CMK (cell line): ENCODE measurements around the gene MBLAC1.

ENCODE experiments used
- DNase-seq: peaks from one replicate; pipeline ENCODE4 v3.0.0-alpha.2; 2010; ENCODE audit warnings: low read depth

The MBLAC1 gene

GRCh38 chr7:100126931-100127865 is at the start of gene MBLAC1:
TSS of gene MBLAC1 (plus strand) at chr7:100126967. CDS start at chr7:100127396, 429 bp downstream.
- peak; percentile 83 for DNase-seq

GRCh38 chr7:100077205-100077604 is 49.6 kb upstream of the MBLAC1 start:
- no peak for DNase-seq

GRCh38 chr7:100079024-100079560 is 47.7 kb upstream of the MBLAC1 start:
- DNase-seq = no peak

- DNase-seq = no peak
Observed at GRCh38 chr7:100080907-100081534, 45.7 kb upstream of the MBLAC1 start.

- DNase-seq = peak; percentile 97
Observed at GRCh38 chr7:100081535-100082102, 45.1 kb upstream of the MBLAC1 start, which contains the start of gene ZNF3. TSS of gene ZNF3 (minus strand) at chr7:100081723. CDS start at chr7:100077357, 4,366 bp downstream.

GRCh38 chr7:100082978-100083377 is 43.8 kb upstream of the MBLAC1 start:
- DNase-seq = no peak

- DNase-seq = no peak
Observed at GRCh38 chr7:100085515-100085914, 41.3 kb upstream of the MBLAC1 start.

- no peak for DNase-seq
Observed at GRCh38 chr7:100087055-100087750, 39.6 kb upstream of the MBLAC1 start.

GRCh38 chr7:100088095-100088620 is 38.6 kb upstream of the MBLAC1 start:
- DNase-seq = no peak

GRCh38 chr7:100088621-100089457 is 37.9 kb upstream of the MBLAC1 start, which contains the start of gene COPS6:
TSS of gene COPS6 (plus strand) at chr7:100088969. CDS start at chr7:100088991, 22 bp downstream.
- peak; percentile 56 for DNase-seq

GRCh38 chr7:100089458-100090196 is 37.1 kb upstream of the MBLAC1 start:
- DNase-seq = no peak

- no peak for DNase-seq
Observed at GRCh38 chr7:100090527-100091410, 36.0 kb upstream of the MBLAC1 start.

GRCh38 chr7:100091411-100092181 is 35.2 kb upstream of the MBLAC1 start:
- no peak for DNase-seq

GRCh38 chr7:100093054-100093453 is 33.7 kb upstream of the MBLAC1 start:
- DNase-seq = no peak

- no peak for DNase-seq
Observed at GRCh38 chr7:100093498-100093897, 33.3 kb upstream of the MBLAC1 start.

GRCh38 chr7:100093925-100094486 is 32.8 kb upstream of the MBLAC1 start:
- DNase-seq = no peak

GRCh38 chr7:100095289-100095688 is 31.5 kb upstream of the MBLAC1 start:
- no peak for DNase-seq

- DNase-seq = no peak
Observed at GRCh38 chr7:100095704-100096103, 31.1 kb upstream of the MBLAC1 start.
